HG03457 (cell line): ENCODE results near the gene GNG13.
"Not testable (repeated sequence)": the region's sequence is repeated elsewhere in the genome, so short reads cannot be mapped to it uniquely, and the experiment has no call there.

Experiments used
- ATAC-seq: cut with Tn5 transposase; IDR thresholded peaks from one replicate; pipeline ENCODE4 v1.9.1; 2021; ENCODE audit warnings: moderate number of reproducible peaks; ENCODE audit not compliant: unreplicated experiment

GNG13 gene

DNA sequence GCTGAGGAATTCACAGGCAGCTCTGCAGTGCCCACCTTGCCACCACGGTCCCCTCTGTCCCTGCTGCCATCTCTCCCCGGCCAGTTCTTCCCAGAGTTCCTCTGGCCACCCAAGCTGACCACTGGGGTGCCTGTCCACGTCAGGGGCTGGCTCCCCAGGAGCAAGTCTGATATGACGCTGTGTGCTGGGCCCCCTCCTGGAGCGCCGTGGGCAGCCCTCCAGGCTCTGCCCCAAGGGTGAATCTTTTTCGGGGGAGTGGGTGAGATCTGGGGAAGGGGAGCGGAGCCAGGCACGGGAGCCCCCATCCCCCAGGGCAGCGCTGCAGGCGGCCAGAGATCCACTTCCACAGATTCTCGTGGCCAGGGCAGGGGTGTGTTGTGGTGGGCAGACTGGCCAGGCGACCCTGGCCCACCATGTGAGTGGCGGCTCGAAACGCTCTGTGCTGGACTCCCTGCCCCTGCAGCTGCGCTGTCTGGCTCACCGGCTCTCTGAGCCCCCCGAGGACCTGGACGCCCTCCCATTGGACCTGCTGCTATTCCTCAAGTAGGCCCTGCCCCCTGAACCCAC lies 36.3 kb downstream of the GNG13 start:
- no peak for ATAC-seq

DNA sequence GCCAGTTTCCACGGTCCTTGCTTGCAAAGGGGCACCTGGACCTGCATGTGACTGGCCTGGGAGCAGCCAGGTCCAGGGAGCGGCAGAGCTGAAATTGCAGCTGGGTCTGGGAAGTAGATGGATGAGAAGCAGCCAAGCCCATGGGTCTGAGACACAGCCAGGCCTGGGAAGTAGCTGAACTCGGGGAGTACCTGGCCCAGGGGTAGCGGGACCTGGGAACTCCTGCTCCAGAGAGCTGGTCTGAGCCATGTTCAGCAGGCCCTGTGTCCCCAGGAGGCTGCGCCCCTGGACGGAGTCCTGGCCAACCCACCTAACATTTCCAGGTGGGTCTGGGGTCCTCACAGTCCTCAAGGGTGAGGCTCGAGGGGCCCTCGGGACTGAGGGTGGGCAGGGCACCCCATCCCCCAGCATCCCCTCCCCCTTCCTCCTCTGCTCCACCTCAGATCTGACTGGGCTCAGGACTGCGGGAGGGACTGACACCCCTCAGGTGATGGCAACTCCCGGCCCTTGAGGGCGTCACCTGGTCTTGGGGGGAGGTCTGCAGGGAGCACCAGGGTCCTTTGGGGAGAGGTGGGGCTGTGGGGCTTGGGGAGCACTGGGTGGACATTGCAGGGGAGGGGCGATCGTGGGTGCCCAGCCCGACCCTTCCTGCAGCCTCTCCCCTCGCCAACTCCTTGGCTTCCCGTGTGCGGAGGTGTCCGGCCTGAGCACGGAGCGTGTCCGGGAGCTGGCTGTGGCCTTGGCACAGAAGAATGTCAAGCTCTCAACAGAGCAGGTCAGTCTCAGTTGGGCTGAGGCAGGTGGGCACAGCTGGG lies 37.0 kb downstream of the GNG13 start:
- ATAC-seq = no peak

DNA sequence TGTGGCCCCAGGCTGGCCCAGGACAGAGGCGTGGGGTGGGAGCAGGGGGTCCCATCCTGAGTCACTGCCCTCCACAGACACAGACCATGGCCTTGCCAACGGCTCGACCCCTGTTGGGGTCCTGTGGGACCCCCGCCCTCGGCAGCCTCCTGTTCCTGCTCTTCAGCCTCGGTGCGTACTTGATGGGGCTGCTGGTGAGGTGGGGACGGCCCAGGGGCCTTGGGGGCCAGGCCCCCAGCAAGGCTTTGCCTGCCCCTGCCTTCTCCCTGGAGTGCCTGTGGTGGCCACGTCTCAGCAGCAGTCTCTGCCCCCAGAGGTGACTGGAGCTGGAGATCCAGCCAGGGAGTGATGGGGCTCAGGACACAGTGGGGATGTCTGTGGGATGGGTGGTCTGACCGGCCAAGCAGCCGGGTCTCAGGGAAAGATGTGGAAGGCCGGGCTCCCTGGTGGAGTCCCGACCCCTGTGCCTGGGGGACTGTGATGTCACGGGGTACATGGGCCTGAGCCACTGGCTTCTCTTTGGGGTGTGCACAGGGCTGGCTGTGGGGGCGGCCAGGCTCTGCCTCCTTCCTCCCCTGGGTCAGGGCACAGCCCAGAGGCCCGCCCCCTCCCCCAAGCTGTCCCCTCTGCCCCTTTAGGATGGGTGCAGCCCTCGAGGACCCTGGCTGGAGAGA lies 37.8 kb downstream of the GNG13 start:
- no peak for ATAC-seq

DNA sequence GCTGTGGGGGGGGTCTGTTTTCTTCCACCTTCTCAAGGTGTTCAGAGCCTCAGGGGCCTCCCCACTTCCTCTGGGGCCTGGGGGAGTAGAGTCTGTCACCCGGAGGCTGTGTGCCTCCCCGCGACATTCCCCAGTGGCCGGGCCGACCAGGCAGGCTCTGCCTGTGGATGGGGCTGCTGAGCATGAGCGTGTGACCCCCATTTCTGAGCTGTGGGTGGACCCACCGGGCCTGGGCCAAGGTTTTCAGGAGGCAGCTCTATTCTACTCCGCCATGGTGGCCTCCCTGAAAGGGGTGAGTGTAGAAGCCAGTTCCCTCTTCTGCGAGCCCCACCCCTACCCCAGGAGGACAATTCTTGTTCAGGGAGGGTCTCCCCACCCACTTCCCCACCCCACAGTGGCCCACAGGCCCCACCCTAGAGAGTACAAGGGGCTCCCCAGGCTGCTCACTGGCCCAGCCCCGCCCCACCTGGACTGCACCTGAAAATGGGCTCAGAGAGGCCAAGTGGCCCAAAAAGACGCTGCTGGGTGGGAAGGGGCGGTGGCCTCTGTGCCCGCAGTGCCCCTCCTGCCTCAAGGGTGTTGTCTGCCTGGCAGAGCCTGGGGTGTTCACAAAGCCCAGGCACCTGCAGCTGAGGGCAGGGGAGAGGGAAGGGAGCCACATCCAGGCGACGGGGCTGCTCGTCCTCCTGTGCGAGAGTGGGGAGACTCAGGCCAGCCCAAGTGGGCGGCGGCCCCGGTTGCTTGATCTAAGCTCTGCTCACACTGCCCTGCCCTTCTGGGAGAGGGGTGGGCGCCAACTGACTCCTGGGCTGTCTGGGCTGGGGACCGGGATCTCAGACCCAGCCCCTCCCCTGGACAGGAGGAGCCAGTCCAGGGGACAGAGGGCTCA lies 38.7 kb downstream of the GNG13 start:
- ATAC-seq = no peak

DNA sequence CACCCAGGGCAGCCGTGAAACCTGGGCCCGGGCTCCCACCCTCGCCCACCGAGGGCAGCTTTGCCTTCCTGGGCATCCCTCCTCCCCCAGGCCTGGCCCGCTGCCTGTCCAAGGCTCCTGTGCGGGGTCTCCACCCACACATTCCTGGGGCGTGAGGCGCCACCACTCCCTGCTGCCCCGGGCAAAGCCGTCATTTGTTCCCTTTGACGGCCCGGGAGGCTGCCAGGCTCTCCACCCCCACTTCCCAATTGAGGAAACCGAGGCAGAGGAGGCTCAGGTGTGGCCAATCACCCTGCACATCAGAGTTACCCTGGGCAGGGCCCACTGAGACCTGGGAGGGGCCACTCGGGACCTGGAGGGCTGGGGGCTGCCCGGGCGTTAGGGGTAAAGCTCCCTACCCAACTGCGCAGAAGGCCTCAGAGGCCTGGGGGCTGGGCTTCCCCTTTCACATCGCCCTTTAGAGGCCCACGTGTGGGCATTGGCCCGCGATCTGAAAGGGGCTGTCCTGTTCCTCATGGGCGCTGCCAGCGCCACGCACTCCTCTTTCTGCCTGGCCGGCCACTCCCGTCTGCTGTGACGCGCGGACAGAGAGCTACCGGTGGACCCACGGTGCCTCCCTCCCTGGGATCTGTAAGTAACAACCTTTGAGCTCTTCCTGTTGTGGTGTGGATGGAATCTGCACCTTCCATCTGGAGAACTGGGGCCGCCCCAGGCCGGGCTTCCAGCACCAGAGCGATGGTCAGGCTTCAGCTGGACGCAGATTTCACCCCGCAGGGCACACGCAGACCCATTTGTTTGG lies 39.8 kb downstream of the GNG13 start, which contains the start of gene MSLN:
Gene MSLN (plus strand): TSS at position 190 of the 799 bp plus-strand sequence. CDS start 1,947 bp downstream, outside the sequence.
- no peak for ATAC-seq

DNA sequence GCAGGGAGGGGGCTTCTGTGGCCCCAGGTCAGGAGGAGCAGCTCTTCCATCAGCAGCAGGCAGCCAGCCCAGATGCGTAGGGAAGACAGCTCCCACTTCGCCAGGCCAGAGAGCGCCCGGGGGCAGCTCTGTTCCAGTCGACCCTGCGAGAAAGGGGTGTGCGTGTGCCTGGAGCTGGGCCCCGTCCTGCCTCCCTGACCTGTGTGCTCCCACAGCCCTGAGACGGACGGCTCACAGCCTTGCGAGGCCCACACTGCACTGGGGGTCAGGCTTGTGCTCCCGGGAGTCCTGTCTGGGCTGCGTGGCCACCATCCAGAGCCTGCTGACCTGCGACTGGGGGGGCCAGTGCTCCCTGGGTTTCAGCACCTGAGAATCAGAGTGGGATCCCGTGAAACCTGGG lies 40.5 kb downstream of the GNG13 start:
- ATAC-seq = no peak

DNA sequence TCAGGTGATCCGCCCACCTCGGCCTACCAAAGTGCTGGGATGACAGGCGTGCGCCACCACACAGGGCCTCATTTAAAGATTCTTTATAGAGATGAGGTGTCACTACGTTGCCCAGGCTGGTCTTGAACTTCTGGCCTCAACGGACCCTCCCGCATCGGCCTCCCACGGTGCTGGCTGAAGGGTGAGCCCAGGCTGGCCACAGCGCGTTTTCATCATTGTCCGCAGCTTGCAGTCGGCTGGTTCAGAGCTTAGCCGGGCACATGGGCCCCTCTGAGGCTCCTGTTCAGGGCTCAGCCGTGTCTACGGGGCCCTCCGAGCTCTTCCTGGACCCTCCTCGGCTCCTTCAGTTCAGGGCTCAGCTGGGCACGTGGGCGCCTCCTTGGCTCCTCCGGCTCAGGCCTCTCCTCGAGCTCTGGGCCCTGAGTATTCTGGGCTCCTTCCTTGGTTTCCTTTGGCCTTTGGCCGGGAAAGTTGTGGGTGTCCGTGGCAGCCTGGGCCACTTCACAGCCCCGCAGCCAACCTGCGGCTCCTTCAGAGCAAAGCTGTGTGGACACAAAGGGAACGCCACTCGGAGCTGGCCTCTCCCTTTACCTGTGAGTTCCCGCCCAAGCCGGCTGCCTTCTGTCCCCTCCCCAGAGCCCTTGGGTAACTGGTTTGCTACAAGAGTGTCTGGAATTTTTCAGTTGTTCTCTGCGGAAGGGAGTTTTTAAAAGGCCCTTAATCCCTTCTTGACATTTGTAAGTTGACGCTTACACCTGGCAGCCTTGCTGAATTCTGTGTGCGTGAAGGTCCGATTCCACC lies 41.2 kb downstream of the GNG13 start:
- no peak for ATAC-seq

DNA sequence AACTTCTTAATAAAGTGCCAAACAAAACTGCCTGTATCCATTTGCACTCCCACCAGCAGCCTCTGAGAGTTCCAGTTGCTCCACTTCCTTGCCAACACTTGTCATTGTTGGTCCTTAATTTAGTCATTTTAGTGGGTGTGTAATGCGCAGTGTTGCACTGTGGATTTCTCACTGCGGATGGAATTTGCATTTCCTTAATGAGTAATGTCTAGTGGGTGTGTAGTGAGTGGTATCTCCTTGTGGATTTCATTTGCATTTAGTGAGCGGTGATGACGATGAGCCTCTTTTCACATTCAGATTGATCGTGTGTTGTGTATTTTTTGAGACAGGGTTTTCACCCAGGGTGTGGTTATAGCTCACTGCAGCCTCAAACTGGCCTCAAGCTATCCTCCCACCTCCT lies 44.1 kb downstream of the GNG13 start:
- ATAC-seq = no peak

DNA sequence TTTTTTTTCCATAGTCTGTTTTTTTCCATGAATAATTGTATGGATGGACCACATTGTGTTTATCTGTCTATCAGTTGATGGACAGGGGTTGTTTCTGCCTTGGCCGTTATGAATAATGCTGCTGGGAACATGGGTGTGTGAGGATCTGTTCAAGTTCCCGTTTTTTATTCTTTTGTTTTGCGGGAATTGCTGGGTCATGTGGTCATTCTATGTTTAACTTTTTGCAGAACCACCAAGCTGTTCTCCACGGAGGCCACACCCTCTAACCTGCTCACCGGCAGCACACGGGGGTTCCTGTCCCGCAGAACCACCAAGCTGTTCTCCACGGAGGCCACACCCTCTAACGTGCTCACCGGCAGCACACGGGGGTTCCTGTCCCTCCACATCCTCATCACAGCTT lies 45.9 kb downstream of the GNG13 start:
- ATAC-seq = no peak

DNA sequence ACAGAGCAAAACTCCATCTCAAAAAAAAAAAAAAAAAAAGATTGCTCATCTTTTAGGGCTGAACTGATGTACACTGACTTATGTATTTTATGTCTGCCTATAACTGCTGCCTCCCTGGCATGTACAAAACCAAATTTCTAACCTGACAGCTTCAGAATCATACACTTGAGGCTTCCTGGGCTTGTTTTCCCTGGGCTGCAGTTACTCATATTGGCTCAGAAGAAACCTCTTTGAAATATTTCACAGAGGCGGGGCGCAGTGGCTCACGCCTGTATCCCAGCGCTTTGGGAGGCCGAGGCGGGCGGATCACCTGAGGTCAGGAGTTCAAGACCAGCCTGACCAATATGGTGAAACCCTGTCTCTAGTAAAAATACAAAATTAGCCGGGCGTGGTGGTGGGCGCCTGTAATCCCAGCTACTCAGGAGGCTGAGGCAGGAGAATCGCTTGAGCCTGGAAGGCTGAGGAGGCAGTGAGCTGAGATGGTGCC lies 46.4 kb downstream of the GNG13 start:
- not testable (repeated sequence) for ATAC-seq

DNA sequence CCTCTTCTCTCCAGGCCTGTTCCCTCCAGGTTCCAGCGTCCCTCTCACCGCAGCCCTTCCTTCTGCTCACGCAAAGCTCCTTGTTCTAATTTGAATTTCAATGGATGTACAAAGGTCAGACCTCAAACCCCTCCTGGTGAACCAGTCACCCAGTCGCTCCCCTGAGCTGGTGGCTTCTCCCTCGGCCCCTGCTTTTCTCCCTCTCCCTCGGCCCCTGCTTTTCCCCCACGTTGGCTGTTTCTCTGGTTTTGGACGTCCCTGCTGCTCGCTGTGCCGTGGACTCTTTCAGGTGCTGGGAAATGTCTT lies 48.6 kb downstream of the GNG13 start:
- no peak for ATAC-seq

DNA sequence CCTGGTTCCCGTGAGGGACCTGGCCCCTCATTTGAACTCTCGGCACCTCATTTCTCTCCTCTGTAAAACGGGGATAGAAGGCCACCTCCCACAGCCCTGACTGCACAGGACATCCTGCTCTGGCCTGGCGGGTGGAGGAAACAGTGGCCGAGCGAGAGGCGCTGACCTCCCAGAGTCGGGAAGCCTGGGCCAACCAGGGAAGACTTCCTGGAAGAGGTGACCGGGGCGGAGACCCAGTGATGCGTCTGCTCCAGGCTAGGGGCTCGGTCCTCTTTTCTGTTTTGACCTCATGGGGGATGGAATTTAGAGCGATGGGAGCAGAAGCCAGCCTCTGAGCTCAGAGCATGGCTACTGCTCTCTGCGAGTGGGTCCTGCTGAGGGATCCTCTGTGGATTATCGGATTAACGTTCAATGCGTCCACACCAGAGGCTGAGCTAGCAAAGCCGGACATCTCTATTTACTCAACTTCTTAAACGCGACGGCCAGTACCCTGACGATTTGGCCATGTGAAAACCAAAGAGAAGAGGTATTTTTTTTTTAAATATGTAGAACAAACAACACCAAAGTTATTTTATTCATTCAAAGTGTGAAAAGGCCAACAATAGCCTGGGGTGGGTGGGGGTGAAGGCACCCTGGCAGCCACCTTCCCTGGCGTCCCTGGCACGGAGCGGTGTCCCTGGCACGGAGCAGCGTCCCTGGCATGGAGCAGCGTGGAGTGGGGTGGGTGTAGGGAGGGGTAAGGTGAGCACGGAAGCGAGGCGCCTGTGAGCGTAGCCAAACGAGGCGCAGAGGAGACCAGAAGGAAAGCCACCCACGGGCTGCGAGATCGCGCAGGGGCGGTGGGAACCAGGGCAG lies 49.2 kb downstream of the GNG13 start:
- ATAC-seq = no peak

DNA sequence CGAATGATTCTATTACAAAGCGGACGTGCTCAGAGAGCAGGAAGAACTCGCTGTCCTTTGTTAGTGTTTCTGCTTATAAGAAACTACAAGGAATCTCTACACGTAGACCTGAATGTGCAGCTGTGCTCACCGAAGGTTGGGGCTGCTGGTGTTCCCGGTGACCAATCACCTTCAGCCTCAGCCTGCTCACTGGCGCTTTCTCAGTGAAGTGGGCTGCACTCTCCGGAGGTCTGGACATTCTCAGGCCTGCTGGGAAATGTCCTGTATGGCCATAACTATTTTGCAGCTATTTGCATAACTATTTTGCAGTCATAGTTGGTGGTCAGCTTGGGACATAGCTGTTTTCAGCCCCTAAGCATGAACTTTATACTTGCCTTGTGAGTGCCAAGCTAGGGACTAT lies 50.0 kb downstream of the GNG13 start:
- no peak for ATAC-seq

DNA sequence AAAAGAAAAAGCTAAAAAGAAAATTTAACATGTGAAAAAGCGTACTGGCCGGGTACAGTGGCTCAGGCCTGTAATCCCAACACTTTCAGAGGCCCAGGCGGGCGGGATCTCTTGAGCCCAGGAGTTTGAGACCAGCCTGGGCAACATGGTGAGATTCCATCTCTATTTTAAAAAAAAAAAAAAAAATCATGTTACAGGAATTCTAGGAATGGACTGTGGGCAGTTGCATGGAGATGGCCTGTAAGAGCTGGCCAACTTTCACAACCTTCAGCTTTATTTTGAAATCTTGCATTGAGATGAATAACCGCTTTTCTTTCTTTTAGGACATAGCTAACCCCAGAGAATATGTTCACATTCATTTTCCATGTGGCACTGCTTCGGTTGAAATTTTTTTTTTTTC lies 51.5 kb downstream of the GNG13 start:
- ATAC-seq = no peak
